Heart left ventricle (tissue), 13 donors: ENCODE measurements around the gene ETFB.

Source experiments
- POLR2A ChIP-seq, 2 donors: fragments of 450-650 bp; IDR thresholded peaks; one replicate each; pipeline ENCODE4 v1.6.1; 2017; ENCODE audit warnings: antibody characterized with exemption in 2 of 2, mild to moderate bottlenecking in 2 of 2, moderate library complexity in 2 of 2
- TF ChIP-seq, protein P1 (sequence below), 12 donors: fragments of 200-600 bp; sonication (generic) in 4 of 12; IDR thresholded peaks; one replicate each; pipeline versions ENCODE4 v1.5.0 to v1.8.0; 2018 to 2022; ENCODE audit warnings: antibody characterized with exemption in 12 of 12, mild to moderate bottlenecking in 5 of 12
- donor health status: ischemic (EF 13 %, LVEDD 7.1; RV severe dilation, severe dysfunction).
- donor health status: DM: no; HTN: yes; CAD: no.
- donor health status: DM: no; HTN: no; CAD: no.
- donor health status: ischemic (EF 25% LVEDD 6.9; RV normal size, moderate dysfunction).
- donor health status: ischemic (EF 25% LVEDD 5.7; RV mildly dilated, moderate dysfunction).
- donor health status: ischemic (EF 35%, LVEDD 5.7; RV mildly dilated, moderate dysfunction).
- donor health status: nonischemic (EF 11% LVEDD 7.7; RV severe dilation, severe dysfunction).
- donor health status: DM: yes; HTN: yes; CAD: no.
- donor health status: PGD.
- donor health status: ischemic (EF 29% LVEDD 5.4; RV normal size, mild dysfunction).
- donor health status: nonischemic (EF 23%, LVEDD 6.1; RV moderate dilation, normal function).

DNA sequence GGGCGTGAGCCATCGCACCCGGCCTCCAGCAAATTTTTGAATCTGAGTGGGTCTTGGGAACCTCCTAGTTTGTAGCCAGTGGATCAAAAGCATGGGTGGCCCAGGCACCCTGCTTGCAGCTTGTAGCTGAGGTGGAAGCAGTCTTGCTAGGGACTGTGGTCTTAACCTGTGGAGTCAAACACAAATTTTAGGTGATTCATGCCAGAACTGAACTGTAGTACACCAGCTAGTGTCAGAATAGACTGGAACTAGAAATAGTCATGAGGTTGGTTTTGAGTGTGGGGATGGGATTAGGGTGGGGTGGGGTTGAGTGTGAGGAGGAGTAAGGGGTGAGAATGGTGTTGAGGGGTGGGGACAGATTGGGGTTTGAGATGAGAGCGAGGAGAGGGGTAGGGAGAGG lies 15.8 kb upstream of the ETFB start:
- TF ChIP-seq, protein P1, sequence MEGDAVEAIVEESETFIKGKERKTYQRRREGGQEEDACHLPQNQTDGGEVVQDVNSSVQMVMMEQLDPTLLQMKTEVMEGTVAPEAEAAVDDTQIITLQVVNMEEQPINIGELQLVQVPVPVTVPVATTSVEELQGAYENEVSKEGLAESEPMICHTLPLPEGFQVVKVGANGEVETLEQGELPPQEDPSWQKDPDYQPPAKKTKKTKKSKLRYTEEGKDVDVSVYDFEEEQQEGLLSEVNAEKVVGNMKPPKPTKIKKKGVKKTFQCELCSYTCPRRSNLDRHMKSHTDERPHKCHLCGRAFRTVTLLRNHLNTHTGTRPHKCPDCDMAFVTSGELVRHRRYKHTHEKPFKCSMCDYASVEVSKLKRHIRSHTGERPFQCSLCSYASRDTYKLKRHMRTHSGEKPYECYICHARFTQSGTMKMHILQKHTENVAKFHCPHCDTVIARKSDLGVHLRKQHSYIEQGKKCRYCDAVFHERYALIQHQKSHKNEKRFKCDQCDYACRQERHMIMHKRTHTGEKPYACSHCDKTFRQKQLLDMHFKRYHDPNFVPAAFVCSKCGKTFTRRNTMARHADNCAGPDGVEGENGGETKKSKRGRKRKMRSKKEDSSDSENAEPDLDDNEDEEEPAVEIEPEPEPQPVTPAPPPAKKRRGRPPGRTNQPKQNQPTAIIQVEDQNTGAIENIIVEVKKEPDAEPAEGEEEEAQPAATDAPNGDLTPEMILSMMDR (IDR thresholded peaks at IDR 0.05): no peak
- no peak for TF ChIP-seq POLR2A (IDR thresholded peaks at IDR 0.05)
